Measurements from ENCODE around the gene PTPN2.

- TF ChIP-seq CTCF (conservative IDR thresholded peaks at IDR 0.05; ENCODE audit: low read length), result no peak
- no peak for TF ChIP-seq EZH2phosphoT487 (IDR thresholded peaks at IDR 0.05; ENCODE audit: borderline replicate concordance, low read depth, low read length)
Observed at GRCh38 chr18:12849548-12849947, 34.5 kb downstream of the PTPN2 start.
